ENCODE data around the gene ADAM12.

Gene ADAM12

GRCh38 chr10:126235979-126236851, 152.1 kb downstream of the ADAM12 start:
- no peaks in the 10 kb centered on the region for H3K27me3 ChIP-seq (ENCODE audit: insufficient read depth, low read length)
- H2AFZ ChIP-seq (ENCODE audit: low read depth, low read length), result no peak overlapping the region
- H3K9me3 ChIP-seq (ENCODE audit: low read length), result no peaks in the 10 kb centered on the region
- H3K4me3 ChIP-seq (ENCODE audit: low read length), result no peak overlapping the region
- peaks cover 18% of the 10 kb centered on the region for H3K4me1 ChIP-seq (ENCODE audit: insufficient read depth, low read length)
- no peaks in the 10 kb centered on the region for H3K36me3 ChIP-seq (ENCODE audit: insufficient read depth, low read length)

GRCh38 chr10:126235091-126235978, 152.9 kb downstream of the ADAM12 start:
- no peaks in the 10 kb centered on the region for H3K9me3 ChIP-seq (ENCODE audit: low read length)
- H2AFZ ChIP-seq (ENCODE audit: low read depth, low read length), result no peak overlapping the region
- H3K27me3 ChIP-seq (ENCODE audit: insufficient read depth, low read length), result no peaks in the 10 kb centered on the region
- H3K4me3 ChIP-seq (ENCODE audit: low read length), result no peak overlapping the region
- peaks cover 11% of the 10 kb centered on the region for H3K4me1 ChIP-seq (ENCODE audit: insufficient read depth, low read length)
- H3K36me3 ChIP-seq (ENCODE audit: insufficient read depth, low read length), result no peaks in the 10 kb centered on the region

GRCh38 chr10:126234630-126235029, 153.6 kb downstream of the ADAM12 start:
- Histone ChIP-seq H3K4me1 (ENCODE audit: insufficient read depth, low read length) (peaks cover 4% of the 10 kb centered on the region), H3K4me3 (ENCODE audit: low read length) (no peak overlapping the region), H3K27me3 (ENCODE audit: insufficient read depth, low read length) (no peaks in the 10 kb centered on the region), H3K36me3 (ENCODE audit: insufficient read depth, low read length) (no peaks in the 10 kb centered on the region), H3K9me3 (ENCODE audit: low read length) (no peaks in the 10 kb centered on the region), H2AFZ (ENCODE audit: low read depth, low read length) (no peak overlapping the region)

- Histone ChIP-seq H3K36me3 (ENCODE audit: insufficient read depth, low read length) (no peaks in the 10 kb centered on the region), H3K27me3 (ENCODE audit: insufficient read depth, low read length) (no peaks in the 10 kb centered on the region), H3K4me1 (ENCODE audit: insufficient read depth, low read length) (peaks cover 4% of the 10 kb centered on the region), H3K9me3 (ENCODE audit: low read length) (no peaks in the 10 kb centered on the region), H2AFZ (ENCODE audit: low read depth, low read length) (no peak overlapping the region), H3K4me3 (ENCODE audit: low read length) (no peak overlapping the region)
Observed at GRCh38 chr10:126233182-126234148, 154.8 kb downstream of the ADAM12 start.

- no peaks in the 10 kb centered on the region for H3K36me3 ChIP-seq (ENCODE audit: insufficient read depth, low read length)
- no peaks in the 10 kb centered on the region for H3K9me3 ChIP-seq (ENCODE audit: low read length)
- no peak overlapping the region for H2AFZ ChIP-seq (ENCODE audit: low read depth, low read length)
- H3K4me1 ChIP-seq (ENCODE audit: insufficient read depth, low read length), result no peaks in the 10 kb centered on the region
- H3K27me3 ChIP-seq (ENCODE audit: insufficient read depth, low read length), result no peaks in the 10 kb centered on the region
- H3K4me3 ChIP-seq (ENCODE audit: low read length), result no peak overlapping the region
Observed at GRCh38 chr10:126230587-126230986, 157.7 kb downstream of the ADAM12 start.

GRCh38 chr10:126229686-126230085, 158.6 kb downstream of the ADAM12 start:
- Histone ChIP-seq H2AFZ (ENCODE audit: low read depth, low read length) (no peak overlapping the region), H3K4me1 (ENCODE audit: insufficient read depth, low read length) (peaks cover 9% of the 10 kb centered on the region), H3K9me3 (ENCODE audit: low read length) (no peaks in the 10 kb centered on the region), H3K36me3 (ENCODE audit: insufficient read depth, low read length) (no peaks in the 10 kb centered on the region), H3K27me3 (ENCODE audit: insufficient read depth, low read length) (no peaks in the 10 kb centered on the region), H3K4me3 (ENCODE audit: low read length) (no peak overlapping the region)

- H2AFZ ChIP-seq (ENCODE audit: low read depth, low read length), result no peak overlapping the region
- H3K36me3 ChIP-seq (ENCODE audit: insufficient read depth, low read length), result no peaks in the 10 kb centered on the region
- H3K4me3 ChIP-seq (ENCODE audit: low read length), result no peak overlapping the region
- H3K4me1 ChIP-seq (ENCODE audit: insufficient read depth, low read length), result peaks cover 12% of the 10 kb centered on the region
- no peaks in the 10 kb centered on the region for H3K27me3 ChIP-seq (ENCODE audit: insufficient read depth, low read length)
- H3K9me3 ChIP-seq (ENCODE audit: low read length), result no peaks in the 10 kb centered on the region
Observed at GRCh38 chr10:126227762-126228134, 160.5 kb downstream of the ADAM12 start.

GRCh38 chr10:126226988-126227761, 161.1 kb downstream of the ADAM12 start:
- Histone ChIP-seq H3K36me3 (ENCODE audit: insufficient read depth, low read length) (no peaks in the 10 kb centered on the region), H3K4me3 (ENCODE audit: low read length) (no peak overlapping the region), H2AFZ (ENCODE audit: low read depth, low read length) (no peak overlapping the region), H3K9me3 (ENCODE audit: low read length) (no peaks in the 10 kb centered on the region), H3K27me3 (ENCODE audit: insufficient read depth, low read length) (no peaks in the 10 kb centered on the region), H3K4me1 (ENCODE audit: insufficient read depth, low read length) (peaks cover 12% of the 10 kb centered on the region)

GRCh38 chr10:126226205-126226604, 162.1 kb downstream of the ADAM12 start:
- Histone ChIP-seq H3K27me3 (ENCODE audit: insufficient read depth, low read length) (no peaks in the 10 kb centered on the region), H3K9me3 (ENCODE audit: low read length) (no peaks in the 10 kb centered on the region), H2AFZ (ENCODE audit: low read depth, low read length) (no peak overlapping the region), H3K36me3 (ENCODE audit: insufficient read depth, low read length) (no peaks in the 10 kb centered on the region), H3K4me3 (ENCODE audit: low read length) (no peak overlapping the region), H3K4me1 (ENCODE audit: insufficient read depth, low read length) (peaks cover 12% of the 10 kb centered on the region)

GRCh38 chr10:126225672-126226008, 162.6 kb downstream of the ADAM12 start:
- Histone ChIP-seq H3K9me3 (ENCODE audit: low read length) (no peaks in the 10 kb centered on the region), H2AFZ (ENCODE audit: low read depth, low read length) (no peak overlapping the region), H3K4me3 (ENCODE audit: low read length) (no peak overlapping the region), H3K27me3 (ENCODE audit: insufficient read depth, low read length) (no peaks in the 10 kb centered on the region), H3K4me1 (ENCODE audit: insufficient read depth, low read length) (peaks cover 12% of the 10 kb centered on the region), H3K36me3 (ENCODE audit: insufficient read depth, low read length) (no peaks in the 10 kb centered on the region)

- Histone ChIP-seq H3K36me3 (ENCODE audit: insufficient read depth, low read length) (no peaks in the 10 kb centered on the region), H2AFZ (ENCODE audit: low read depth, low read length) (no peak overlapping the region), H3K4me1 (ENCODE audit: insufficient read depth, low read length) (peaks cover 12% of the 10 kb centered on the region), H3K27me3 (ENCODE audit: insufficient read depth, low read length) (no peaks in the 10 kb centered on the region), H3K4me3 (ENCODE audit: low read length) (no peak overlapping the region), H3K9me3 (ENCODE audit: low read length) (no peaks in the 10 kb centered on the region)
Observed at GRCh38 chr10:126224967-126225671, 163.2 kb downstream of the ADAM12 start.
